Vagina (tissue), 2 donors: ENCODE data around the gene NARS2.

Experiments used
- POLR2A ChIP-seq, 2 donors: fragments of 450-650 bp; IDR thresholded peaks; one replicate each; pipeline ENCODE4 v1.6.1; 2017; ENCODE audit warnings: antibody characterized with exemption in 2 of 2, mild to moderate bottlenecking in 2 of 2, moderate library complexity in 2 of 2
- POLR2AphosphoS5 ChIP-seq, 2 donors: sonication (generic); formaldehyde crosslinking; IDR thresholded peaks; one replicate each; pipeline ENCODE4 v1.9.0; 2017; ENCODE audit warnings: antibody characterized with exemption in 2 of 2, mild to moderate bottlenecking in 2 of 2, low read depth in 1 of 2; ENCODE audit not compliant: insufficient read depth in 1 of 2
- TF ChIP-seq, protein P1 (sequence below), 3 experiments: fragments of 450-650 bp in 2 of 3; fragments of 200-600 bp in 1 of 3; sonication (generic) in 1 of 3; IDR thresholded peaks; one replicate each; pipeline ENCODE4 v1.5.1; 2017 to 2019; ENCODE audit warnings: antibody characterized with exemption in 3 of 3, mild to moderate bottlenecking in 2 of 3, moderate library complexity in 2 of 3

- TF ChIP-seq, protein P1, sequence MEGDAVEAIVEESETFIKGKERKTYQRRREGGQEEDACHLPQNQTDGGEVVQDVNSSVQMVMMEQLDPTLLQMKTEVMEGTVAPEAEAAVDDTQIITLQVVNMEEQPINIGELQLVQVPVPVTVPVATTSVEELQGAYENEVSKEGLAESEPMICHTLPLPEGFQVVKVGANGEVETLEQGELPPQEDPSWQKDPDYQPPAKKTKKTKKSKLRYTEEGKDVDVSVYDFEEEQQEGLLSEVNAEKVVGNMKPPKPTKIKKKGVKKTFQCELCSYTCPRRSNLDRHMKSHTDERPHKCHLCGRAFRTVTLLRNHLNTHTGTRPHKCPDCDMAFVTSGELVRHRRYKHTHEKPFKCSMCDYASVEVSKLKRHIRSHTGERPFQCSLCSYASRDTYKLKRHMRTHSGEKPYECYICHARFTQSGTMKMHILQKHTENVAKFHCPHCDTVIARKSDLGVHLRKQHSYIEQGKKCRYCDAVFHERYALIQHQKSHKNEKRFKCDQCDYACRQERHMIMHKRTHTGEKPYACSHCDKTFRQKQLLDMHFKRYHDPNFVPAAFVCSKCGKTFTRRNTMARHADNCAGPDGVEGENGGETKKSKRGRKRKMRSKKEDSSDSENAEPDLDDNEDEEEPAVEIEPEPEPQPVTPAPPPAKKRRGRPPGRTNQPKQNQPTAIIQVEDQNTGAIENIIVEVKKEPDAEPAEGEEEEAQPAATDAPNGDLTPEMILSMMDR (IDR thresholded peaks at IDR 0.05), result no peak
- TF ChIP-seq POLR2AphosphoS5 (IDR thresholded peaks at IDR 0.05; ENCODE audit: insufficient read depth in 1 of 2, low read depth in 1 of 2), result no peak
- TF ChIP-seq POLR2A (IDR thresholded peaks at IDR 0.05), result no peak
These were observed 145.5 kb downstream of the NARS2 start for GRCh38 chr11:78429209-78429608.
